Panc1 (cell line): ENCODE data around the gene CFAP57.

Source experiments
- CTCF ChIP-seq: fragments of 450-650 bp; IDR thresholded peaks from 2 replicates; pipeline ENCODE4 v1.5.1; 2017; ENCODE audit warnings: mild to moderate bottlenecking
- REST ChIP-seq, 2 experiments: IDR thresholded peaks; 2 replicates each; pipeline ENCODE4 v1.6.1; 2011 to 2012; ENCODE audit warnings: low read depth in 2 of 2, control low read depth in 1 of 2, low read length in 1 of 2, mild to moderate bottlenecking in 1 of 2, moderate library complexity in 1 of 2; ENCODE audit not compliant: insufficient read depth in 1 of 2
- SIN3A ChIP-seq: IDR thresholded peaks from 2 replicates; pipeline ENCODE4 v1.6.1; 2012; ENCODE audit warnings: low read depth, mild to moderate bottlenecking, low read length, moderate library complexity, borderline replicate concordance; ENCODE audit not compliant: insufficient read depth

- TF ChIP-seq CTCF (no peak), REST (IDR thresholded peaks at IDR 0.05; ENCODE audit: insufficient read depth in 1 of 2, low read depth in 2 of 2, low read length in 1 of 2) (no peak), SIN3A (no peak)
Observed at GRCh38 chr1:43144237-43144636, 27.9 kb upstream of the CFAP57 start.
